GM18951 (cell line): Measurements from ENCODE around the gene FNDC10.

Experiments
- POLR2A ChIP-seq: IDR thresholded peaks from 4 replicates; pipeline ENCODE4 v1.6.1; 2011; ENCODE audit warnings: mild to moderate bottlenecking; ENCODE audit not compliant: insufficient read length, insufficient read depth; ENCODE audit errors: extremely low read depth
- in situ Hi-C: fragments of 300-500 bp; cut with MboI; formaldehyde crosslinking; loops from one replicate; pipeline ENCODE4 v1.12.0; 2022; ENCODE audit warnings: low sequenced_read_pairs, mixed read lengths, inconsistent platforms; ENCODE audit not compliant: unreplicated experiment

The FNDC10 gene

GRCh38 chr1:1553821-1554494 lies 46.0 kb downstream of the FNDC10 start:
- in situ Hi-C loops: no loop called here
- TF ChIP-seq POLR2A: no peak

- no peak for TF ChIP-seq POLR2A
- in situ Hi-C loops: no loop called here
Measured at GRCh38 chr1:1552263-1552639, 47.7 kb downstream of the FNDC10 start.

- no peak for TF ChIP-seq POLR2A
- in situ Hi-C loops: no loop called here
Measured at GRCh38 chr1:1551524-1552262, 48.2 kb downstream of the FNDC10 start.

GRCh38 chr1:1550591-1551432 lies 49.1 kb downstream of the FNDC10 start:
- in situ Hi-C loops: no loop called here
- TF ChIP-seq POLR2A: no peak

- in situ Hi-C loops: no loop called here
- no peak for TF ChIP-seq POLR2A
Measured at GRCh38 chr1:1550087-1550486, 49.8 kb downstream of the FNDC10 start.

- no peak for TF ChIP-seq POLR2A
- in situ Hi-C loops: no loop called here
Measured at GRCh38 chr1:1548591-1548990, 51.3 kb downstream of the FNDC10 start.
